ENCODE measurements around the gene CUBN. TPM values are rescaled to one million over a fixed set of nuclear protein-coding genes. Genes with fewer than 3 reads are reported as not detected.

CUBN gene
- total and polyA plus RNA-seq, 9 of the 15 experiments (the other 6 are each of a cell fraction or from before 2014, with no cell fraction given): 0.04 to 0.33 (median 0.09) TPM

GRCh38 chr10:16995867-16996529 is 133.6 kb downstream of the CUBN start (continued):
- TF ChIP-seq THRA (IDR thresholded peaks at IDR 0.05): no peak
- no peak for TF ChIP-seq USF2 (CRISPR knock-in tag; IDR thresholded peaks at IDR 0.05)
- TF ChIP-seq XRCC4 (IDR thresholded peaks at IDR 0.05; ENCODE audit: extremely low read depth, insufficient read depth, insufficient read length): no peak
- TF ChIP-seq PTTG1 (tag; IDR thresholded peaks at IDR 0.05; ENCODE audit: low read depth): no peak
- TF ChIP-seq C11orf30 (IDR thresholded peaks at IDR 0.05; ENCODE audit: low read depth): no peak
- TF ChIP-seq HDGF (IDR thresholded peaks at IDR 0.05): 0 out of 2 replicates have a peak, but pooled peaks have one; percentile 53
- peak; percentile 26 to 46 for TF ChIP-seq NCOA2 (IDR thresholded peaks at IDR 0.05; ENCODE audit: partially characterized antibody in 2 of 2)
- TF ChIP-seq ZNF197 (CRISPR knock-in tag; IDR thresholded peaks at IDR 0.05; ENCODE audit: low read depth): 0 out of 2 replicates have a peak, but pooled peaks have one; percentile 72
- TF ChIP-seq STAT6 (CRISPR knock-in tag; IDR thresholded peaks at IDR 0.05): no peak
- no peak for TF ChIP-seq ARID4B (CRISPR knock-in tag; IDR thresholded peaks at IDR 0.05)
- no peak for TF ChIP-seq HMG20A (CRISPR knock-in tag; conservative IDR thresholded peaks at IDR 0.05)
- peak; percentile 82; the same call in 1 of the 2 replicates for TF ChIP-seq PYGO2 (tag; IDR thresholded peaks at IDR 0.05)
- peak; percentile 55; the same call in 1 of the 2 replicates for TF ChIP-seq ILF3 (IDR thresholded peaks at IDR 0.05; ENCODE audit: borderline replicate concordance)
- no peak for TF ChIP-seq IFI16 (CRISPR knock-in tag; IDR thresholded peaks at IDR 0.05)
- TF ChIP-seq ZNF511 (CRISPR knock-in tag; IDR thresholded peaks at IDR 0.05): no peak

All from K562 (cell line).